NB4 (cell line): Measurements from ENCODE around the gene PRIMA1.

Experiments used
- CTCF ChIP-seq: IDR thresholded peaks from one replicate; pipeline ENCODE4 v1.5.1; 2012; ENCODE audit warnings: low read depth, low read length
- MAX ChIP-seq: IDR thresholded peaks from 2 replicates; pipeline ENCODE4 v1.6.1; 2011; ENCODE audit warnings: low read depth, low read length
- POLR2A ChIP-seq: IDR thresholded peaks from 2 replicates; pipeline ENCODE4 v1.6.1; 2011; ENCODE audit warnings: mild to moderate bottlenecking; ENCODE audit not compliant: insufficient read length; ENCODE audit errors: extremely low read depth

GRCh38 chr14:93793555-93794324 lies 5.5 kb upstream of the PRIMA1 start:
- no peak for TF ChIP-seq CTCF
- no peak for TF ChIP-seq MAX
- no peak for TF ChIP-seq POLR2A
